Measurements from ENCODE around the gene CDKN1A.
"Not testable (repeated sequence)": the region's sequence is repeated elsewhere in the genome, so short reads cannot be mapped to it uniquely, and the experiment has no call there.

CDKN1A gene

DNA sequence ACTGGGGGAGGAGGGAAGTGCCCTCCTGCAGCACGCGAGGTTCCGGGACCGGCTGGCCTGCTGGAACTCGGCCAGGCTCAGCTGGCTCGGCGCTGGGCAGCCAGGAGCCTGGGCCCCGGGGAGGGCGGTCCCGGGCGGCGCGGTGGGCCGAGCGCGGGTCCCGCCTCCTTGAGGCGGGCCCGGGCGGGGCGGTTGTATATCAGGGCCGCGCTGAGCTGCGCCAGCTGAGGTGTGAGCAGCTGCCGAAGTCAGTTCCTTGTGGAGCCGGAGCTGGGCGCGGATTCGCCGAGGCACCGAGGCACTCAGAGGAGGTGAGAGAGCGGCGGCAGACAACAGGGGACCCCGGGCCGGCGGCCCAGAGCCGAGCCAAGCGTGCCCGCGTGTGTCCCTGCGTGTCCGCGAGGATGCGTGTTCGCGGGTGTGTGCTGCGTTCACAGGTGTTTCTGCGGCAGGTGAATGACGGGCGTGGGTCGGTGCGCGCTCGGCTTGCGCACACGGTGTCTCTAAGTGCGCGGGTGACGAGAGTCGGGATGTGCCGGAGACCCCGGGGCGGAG, at the start of gene CDKN1A:
TSS of gene CDKN1A (plus strand) at position 227 of the 555 bp plus-strand sequence. CDS start 5,388 bp downstream, outside the sequence.
- DNase-seq: peak; percentile 90

DNA sequence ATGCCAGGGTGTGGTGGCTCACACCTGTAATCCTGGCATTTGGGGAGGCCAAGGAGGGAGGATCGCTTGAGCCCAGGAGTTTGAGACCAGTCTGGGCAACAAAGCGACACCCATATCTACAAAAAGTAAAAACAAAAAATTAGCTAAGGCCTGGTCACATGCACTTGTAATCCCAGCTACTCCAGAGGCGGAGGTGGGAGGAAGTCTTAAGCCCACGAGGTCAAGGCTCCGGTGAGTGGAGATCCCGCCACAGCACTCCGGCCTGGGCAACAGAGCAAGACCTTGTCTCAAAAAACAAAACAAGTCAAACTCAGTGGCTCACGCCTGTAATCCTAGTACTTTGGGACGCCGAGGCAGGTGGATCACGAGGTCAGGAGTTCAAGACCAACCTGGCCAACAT, 48.7 kb upstream of the CDKN1A start:
- no peak for DNase-seq

DNA sequence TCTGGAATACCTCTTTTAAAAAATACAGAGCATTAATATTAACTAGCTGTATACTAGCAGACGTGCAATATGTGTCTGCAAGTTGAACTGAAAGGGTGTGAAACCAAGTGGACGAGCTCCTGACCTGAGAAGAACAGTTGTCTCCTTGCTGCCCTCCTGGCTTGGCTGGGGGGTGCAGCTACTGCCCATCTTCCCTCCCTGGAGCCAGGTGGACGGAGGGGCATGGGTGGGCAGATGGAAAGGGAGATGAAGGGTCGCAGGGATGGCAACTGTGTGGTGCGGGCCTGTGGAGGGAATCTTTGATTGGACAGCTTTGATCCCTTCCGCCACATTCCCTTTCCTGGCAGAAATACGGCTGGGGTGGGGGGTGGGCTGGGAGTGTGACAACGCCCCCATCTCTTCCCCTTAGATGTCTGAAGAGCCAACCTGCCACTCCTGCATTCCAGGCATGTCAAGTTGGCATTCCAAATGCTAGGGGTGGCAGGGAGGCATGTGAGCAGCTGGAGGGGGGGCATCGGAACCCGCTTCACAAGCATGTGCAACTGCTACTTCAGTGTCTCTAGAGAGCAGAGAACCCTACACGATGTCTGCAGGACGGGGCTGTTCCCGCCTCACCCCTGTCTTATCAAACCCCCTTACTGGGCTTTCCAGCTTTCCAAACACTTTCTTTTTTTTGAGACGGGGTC, 47.0 kb upstream of the CDKN1A start:
- DNase-seq: no peak

DNA sequence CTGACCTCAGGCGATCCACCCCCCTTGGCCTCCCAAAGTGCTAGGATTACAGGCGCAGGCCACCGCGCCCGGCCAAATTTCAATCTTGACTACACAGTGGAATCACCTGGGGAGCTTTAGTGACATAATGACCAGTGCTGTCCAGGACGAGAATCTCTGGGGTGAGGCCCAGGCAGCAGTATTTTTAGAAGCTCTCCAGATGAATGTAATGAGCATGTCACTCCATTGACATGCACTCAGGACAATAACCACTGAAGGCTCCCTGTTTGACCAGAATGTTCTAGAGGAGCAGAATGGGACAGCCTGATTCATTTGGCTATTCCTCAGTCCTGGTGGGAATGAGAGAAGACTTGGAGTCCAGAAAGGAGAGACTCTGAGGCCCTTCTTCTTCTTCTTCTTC, 45.1 kb upstream of the CDKN1A start:
- DNase-seq: no peak

DNA sequence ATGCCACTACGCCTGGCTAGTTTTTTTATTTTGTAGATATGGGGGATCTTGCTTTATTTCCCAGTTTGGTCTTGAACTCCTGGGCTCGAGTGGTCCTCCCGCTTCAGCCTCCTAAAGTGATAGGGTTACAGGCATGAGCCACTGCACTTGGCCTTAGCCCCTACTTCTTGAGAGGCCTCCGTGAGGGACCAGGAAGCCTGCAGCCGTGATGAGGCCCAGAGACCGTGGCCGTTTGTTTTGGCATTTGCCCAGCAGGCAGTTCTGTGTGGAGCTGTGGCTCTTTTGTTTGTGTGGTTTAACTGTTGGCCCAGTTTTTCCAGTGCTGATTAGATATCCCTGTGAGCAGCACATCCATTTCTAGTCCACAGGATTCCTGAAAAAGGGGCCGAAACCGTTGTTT, 44.6 kb upstream of the CDKN1A start:
- no peak for DNase-seq

DNA sequence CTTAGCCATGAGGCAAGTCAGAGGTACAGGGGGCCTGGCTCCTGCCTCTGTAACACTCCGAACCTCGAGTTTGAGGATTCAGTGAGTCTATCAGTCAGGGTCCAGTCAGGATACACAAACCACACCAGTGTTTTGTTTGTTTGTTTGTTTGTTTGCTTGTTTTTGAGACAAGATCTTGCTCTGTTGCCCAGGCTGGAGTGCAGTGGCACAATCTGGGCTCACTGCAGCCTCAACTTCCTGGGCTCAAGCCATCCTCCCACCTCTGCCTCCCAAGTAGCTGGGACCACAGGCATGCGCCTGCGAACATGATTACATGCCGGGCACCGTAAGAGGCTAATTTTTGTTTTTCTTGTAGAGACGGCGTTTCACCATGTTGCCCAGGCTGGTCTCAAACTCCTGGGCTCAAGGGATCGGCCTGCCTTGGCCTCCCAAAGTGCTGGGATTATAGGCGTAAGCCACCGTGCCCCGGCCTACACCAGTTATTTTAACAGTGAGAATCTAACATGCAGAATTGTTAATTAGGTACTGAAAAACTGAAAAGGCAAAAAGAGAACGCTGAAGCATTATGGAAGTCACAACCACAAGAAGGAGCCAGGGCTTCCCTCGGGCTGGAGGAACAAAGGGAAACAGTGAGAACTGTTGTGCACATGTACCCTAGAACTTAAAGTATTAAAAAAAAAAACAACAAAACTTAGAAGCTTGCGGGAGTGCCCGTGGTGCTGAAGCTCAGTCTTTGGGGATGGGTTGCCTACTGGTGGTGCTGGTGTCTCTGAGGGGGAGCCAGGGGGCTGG, 44.0 kb upstream of the CDKN1A start:
- DNase-seq: no peak

DNA sequence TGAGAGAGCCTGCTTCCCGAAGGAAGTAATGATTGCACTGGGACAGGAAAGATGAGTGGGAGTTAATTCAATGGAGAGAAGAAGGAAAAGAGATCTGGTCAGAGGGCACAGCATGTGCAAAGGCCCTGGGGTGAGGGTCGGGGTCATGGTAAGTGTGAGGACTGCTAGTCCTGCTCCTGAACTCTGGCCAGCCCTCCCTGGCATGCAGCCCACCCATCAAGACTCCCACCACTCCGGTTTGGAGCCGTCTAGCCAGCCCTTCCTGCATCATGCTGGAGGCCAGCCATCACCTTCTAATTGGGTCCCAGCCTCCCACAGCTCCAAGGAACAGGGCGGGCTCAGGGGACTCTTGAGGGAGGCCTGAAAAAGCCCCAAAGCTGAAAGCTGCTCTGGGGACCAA, 42.2 kb upstream of the CDKN1A start:
- DNase-seq: no peak

DNA sequence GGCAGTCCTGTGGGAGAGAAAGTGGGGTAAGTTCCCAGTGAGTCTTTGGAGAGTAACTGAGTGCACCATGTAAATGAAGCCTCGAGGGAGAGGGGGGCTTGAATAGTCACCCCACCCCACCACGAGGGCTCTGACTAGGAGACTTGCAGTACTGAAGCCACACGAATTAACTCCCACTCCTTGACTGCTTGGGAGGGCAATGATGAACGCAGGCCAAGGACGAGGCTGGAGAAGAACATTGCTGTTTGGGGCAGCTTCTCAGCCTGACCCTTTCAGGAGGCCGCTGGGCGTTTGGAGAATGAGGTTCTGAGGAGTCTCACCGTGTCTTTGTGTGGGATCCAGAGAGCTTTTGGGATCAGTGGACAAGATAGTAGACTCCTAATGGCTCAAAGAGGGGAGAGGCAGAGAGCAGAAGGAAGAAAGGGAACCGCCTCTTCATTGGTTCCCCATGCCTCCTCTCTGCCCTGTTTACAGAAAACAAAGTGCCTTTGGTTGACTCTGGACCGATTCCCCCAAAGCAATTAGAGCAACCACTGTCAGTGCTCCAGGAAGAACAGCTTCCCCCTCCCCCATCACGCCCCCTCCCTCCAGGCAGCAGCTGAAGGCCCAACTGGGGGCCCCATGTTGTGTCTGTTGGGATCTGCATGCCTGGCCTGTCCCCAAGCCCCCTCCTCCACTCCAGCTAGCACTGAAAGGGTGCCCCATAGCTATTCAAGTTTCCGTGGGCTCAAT, 41.7 kb upstream of the CDKN1A start:
- DNase-seq: no peak

DNA sequence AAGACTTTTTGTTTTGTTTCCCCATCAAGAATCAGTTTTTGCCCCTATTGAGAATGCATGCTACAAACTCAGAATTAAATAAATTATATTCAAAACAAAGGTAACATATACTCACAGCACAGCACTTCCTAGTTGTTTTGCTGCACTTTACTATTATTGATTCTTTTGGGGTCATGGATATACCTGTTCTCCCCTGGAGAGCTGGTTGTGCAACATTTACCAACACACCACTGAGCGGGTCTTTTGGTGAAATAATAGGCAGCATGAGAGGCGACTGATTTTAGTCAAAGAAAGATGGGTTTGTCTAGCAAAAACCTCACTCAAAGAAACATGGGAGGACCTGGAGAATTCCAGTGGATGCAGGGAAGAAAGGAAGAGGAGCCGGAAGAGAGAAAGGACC, 39.9 kb upstream of the CDKN1A start:
- DNase-seq: no peak

DNA sequence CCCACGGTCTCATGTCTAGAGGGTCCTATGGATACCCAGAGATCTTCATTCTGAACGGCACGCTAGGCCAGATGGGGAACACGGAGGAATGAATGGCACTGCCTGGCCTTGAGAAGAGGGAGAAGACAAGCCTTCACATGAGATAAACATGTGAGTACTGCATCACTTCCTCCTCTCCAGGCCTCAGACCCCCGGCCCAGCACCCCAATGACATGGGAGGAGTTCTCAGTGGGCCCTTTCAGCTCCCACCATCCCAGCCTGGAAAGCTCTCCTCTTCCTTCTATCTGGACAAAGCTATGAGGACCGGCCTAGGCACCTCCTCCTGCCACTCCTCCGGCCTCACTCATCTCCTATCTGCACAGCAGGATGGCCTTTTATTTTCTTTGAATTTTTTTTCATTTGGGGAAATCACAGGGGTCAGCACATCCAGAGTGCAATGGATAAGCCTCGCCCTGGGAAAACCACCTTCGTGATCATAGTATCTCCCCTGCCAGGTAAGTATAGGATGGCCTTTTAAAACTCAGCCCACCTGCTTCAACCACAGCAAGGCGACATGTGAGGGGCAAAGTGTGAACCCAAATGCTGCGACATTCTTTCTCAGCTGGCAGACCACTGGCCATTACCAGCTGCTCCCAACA, 39.2 kb upstream of the CDKN1A start:
- DNase-seq: no peak

DNA sequence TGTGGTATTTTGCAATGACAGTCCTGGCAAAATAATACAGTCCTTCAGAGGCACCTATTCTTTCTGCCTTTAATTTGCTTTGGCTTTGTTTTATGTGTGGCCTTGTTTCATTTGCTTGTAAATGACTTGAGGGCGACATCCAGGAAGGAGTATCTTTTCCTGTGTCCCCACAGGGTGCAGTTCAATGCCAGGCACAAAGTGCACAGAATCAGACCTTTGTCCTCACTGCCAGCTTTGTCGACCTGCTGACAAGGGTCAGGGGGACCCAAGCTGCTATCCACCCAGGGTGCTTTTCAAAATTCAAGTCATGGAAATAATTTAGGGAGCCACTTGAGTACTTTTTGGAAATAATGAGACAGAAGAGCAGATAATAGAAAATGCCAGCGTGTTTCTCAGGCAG, 37.0 kb upstream of the CDKN1A start:
- no peak for DNase-seq

DNA sequence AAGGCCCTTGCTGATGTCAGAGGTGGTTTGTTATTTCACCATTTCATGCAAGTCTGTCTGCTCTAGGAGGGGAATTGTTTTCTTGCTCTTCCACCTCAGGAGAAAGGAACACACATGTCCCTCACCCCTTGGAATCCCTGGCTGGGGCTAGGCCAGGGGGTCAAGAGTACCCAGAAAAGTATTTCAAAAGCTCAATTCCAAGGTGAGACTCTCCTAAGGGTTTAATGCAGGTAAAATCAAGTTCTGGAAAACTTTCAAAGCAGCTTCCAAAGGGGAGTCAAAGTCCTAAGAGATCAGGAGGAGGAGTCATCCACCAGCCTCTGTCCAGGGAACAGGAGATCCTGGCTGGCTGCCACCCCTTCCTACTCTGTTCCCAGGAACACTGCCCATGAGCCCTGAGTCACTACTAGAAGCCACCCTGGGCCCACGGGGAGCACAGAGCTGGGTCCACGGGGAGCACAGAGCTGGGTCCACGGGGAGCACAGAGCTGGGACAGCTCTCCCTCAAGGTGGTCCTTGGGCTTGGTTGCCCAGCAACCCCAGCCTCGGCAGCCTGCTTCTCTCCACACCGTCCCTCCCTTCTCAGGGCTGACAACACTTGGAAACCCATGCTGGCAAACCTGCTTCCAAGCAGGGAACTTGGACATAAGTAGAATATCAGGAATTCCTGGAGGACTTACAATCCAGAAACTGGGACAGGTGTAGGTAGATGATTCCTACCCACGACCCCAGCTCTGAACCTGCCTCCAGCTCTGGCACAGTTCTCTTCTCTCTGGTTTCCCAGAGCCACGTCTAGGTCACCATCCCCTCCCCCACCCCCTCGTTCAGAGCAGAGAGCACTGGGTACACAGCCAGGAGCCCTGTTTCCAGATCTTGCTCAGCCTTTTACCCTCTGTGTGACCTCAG, 35.3 kb upstream of the CDKN1A start:
- no peak for DNase-seq

DNA sequence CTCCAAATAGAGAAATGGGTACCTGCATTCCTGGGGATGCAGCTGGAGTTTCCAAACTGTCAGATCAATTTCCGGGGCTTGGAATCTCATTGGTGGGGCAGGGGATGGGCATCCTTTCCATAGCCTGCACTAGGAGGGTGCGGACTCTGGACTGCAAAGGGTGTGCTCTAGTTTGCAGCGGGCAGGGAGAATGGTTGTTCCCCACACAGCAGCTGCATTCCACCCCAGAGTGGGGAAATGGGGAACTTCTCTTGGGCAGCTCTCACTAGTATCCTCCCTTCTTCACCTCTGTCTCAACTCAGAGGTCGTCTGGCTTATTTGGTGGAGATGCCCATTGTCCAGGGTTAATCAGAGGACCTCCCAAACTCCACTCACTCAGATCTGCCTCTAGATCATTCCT, 34.5 kb upstream of the CDKN1A start:
- DNase-seq: no peak

DNA sequence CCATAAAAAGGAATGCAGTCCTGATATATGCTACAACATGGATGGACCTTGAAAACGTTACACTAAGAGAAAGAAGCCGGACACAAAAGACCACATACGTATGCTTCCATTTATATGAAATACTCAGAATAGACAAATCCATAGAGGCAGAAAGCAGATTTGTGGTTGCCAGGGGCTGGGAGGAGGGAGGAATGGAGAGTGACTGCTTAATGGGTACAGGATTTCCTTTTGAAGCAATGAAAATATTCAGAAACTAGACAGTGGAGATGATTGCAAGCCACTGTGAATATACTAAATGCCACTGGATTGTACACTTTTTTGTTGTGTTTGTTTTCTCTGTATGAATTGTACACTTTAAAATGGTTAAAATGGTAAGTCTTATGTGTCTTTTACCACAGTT, 29.4 kb upstream of the CDKN1A start:
- no peak for DNase-seq

DNA sequence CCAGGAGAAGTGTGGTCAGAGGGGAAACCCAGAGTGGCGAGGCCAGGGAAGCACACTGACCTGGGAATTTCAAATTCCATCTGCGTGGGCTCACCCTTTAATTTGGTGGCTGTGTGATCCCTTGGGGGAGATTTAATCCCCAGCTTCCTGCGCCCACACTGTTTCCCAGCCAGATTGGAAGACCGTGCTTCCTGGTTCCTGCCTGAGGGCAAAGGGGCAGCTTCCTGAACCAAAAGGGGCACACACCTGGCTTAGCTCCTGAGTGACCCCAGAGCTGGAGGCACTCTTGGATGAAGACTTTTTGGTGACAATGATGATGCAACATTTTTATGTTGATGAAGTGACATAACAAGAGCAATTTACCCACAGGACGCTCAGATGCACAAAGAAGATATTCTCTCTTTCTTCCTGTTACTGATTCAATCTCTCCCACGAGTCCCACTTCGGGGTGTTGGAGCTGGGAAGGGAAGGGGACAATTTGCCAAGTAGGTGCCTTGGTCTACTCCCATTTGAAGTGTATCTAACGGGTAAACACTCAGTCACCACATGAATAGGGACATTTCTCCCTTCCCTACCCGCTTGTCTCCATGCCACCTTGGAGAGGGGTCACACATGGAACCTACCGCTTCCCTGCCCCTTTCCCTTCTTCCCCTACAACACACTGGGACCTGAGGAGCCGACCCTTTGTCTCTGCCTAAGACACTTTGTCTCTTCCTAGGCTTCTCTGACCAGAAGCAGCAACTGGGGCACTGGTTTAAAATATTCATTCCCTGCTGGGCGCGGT, 28.6 kb upstream of the CDKN1A start:
- DNase-seq: no peak

DNA sequence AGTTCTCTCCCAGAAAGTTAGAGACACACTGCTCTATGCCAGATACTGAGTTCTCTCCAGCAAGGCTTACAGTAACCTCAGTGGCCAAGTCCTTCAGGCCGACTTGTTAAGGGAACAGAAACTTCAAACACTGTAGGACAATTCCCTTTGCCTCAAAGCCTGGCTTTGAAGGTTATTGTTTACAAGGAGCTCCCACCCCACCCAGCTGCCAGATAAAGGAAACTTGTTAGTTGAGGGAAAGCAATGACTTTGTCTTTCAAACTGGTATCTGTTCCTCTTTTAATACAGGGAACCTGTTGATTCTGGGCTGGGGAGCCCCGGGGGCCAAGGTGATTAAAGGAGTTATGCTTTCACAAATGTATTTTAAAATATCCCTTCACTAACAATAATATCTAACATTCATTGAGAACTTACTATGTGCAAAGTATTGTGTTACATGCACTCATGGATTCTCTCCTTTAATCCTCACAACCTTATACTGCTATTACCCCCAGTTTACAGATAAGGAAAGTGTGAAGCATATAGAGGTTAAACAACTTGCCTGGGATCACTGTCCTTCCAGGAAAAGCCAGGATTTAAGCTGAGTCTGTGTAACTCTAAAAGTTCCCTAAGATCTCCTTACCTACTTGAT, 27.6 kb upstream of the CDKN1A start:
- DNase-seq: no peak

DNA sequence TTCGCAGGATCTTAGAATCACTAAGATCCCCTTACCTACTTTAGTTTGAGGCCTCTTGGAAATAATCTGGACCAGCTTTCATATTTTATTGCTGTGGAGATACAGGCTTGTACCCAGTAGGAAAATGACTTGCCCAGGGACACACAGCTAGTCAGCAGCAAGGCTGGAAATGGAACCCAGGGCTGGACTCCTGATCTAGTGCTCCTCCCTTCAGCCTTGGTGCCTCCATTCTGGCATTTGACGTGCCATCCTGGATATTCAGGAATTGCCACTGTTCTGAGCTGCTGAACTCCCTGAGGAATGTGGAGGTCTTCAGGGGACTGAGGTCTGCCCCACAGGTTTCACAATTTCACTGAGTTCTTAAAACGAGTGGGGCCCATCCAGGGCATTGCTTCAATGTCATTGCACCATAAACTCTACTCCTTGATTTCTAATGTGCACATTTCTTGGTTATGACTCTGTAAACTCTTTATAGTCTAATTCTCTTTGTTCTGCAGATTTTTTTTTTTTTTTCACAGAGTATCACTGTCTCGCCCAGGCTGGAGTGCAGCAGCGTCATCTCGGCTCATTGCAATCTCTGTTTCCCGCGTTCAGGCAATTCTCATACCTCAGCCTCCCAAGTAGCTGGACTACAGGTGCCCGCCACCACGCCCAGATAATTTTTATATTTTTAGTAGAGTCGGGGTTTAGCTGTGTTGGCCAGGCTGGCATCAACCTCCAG, 26.7 kb upstream of the CDKN1A start:
- no peak for DNase-seq

DNA sequence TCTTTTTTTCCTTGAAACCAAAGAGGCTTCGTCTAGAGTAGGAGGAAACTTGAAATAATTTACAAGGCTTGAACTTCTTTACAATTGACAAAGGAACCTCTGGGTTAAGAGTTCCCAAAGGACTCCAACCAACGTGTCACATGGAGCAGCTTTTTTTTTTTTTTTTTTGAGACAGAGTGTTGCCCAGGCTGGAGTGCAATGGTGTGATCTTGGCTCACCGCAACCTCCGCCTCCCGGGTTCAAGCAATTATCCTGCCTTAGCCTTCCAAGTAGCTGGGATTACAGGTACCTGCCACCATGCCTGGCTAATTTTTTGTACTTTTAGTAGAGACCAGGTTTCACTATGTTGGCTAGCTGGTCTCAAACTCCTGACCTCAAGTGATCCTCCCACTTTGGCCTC, 24.0 kb upstream of the CDKN1A start:
- DNase-seq: not testable (repeated sequence)

DNA sequence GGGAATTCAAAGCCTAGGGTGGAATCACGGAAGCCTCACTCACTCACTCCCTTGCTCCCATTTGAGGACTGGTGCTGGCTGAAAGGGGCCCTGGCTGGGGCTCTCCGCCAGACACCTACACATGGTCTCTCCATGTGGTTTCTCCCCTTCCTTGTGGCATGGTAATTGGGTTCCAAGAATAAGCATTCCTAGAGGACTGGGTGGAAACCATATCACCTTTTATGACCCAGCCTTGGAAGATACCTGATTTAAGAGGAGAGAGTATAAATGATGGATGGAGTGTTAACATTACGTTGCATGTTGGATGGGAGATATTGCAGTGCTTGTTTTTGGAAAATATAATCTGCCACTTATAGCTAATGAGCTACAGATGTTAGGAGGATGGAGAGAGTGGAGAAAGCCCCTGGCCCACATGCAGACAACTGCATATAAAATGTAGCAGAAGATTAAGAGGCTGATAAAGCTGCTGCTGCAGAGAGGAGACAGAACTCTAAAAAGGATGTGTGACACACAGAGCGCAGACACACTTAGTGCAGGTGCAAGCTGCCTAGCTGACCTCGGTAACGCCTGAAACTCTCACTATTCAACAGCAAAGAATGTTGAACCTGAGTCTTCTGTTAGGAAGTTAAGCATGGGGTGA, 23.3 kb upstream of the CDKN1A start:
- no peak for DNase-seq
